CD4-positive, CD25-positive, alpha-beta regulatory T cell (primary cell): ENCODE measurements around the gene HMGCLL1. TPM values are rescaled to one million over a fixed set of nuclear protein-coding genes. Genes with fewer than 3 reads are reported as not detected.

Experiments
- ATAC-seq, 2 donors: fragments of 150-1000 bp; cut with Tn5 transposase; one replicate each; pipeline ENCODE4 v1.10.0; 2021; ENCODE audit warnings: low read depth in 2 of 2, moderate number of reproducible peaks in 2 of 2, moderate library complexity in 1 of 2
- DNase-seq, 3 donors: peaks; one replicate each; pipeline versions ENCODE4 v3.0.0 to v3.0.0-alpha.2; 2012 to 2022; ENCODE audit warnings: mixed read lengths in 1 of 3
- H3K27ac ChIP-seq: one replicate; pipeline ENCODE4 v1.7.0; 2013; ENCODE audit warnings: mild to moderate bottlenecking, low read length; ENCODE audit not compliant: insufficient read depth, poor library complexity, severe bottlenecking
- H3K27me3 ChIP-seq: one replicate; pipeline ENCODE4 v1.7.0; 2013; ENCODE audit warnings: low read length; ENCODE audit not compliant: control insufficient read depth, insufficient read depth
- H3K36me3 ChIP-seq: one replicate; pipeline ENCODE4 v1.7.0; 2013; ENCODE audit warnings: mild to moderate bottlenecking, low read length, moderate library complexity; ENCODE audit not compliant: control insufficient read depth, insufficient read depth
- H3K4me1 ChIP-seq: 2 replicates; pipeline ENCODE4 v1.7.0; 2013; ENCODE audit warnings: mild to moderate bottlenecking, low read length; ENCODE audit not compliant: insufficient read depth, control insufficient read depth, poor library complexity, severe bottlenecking
- H3K4me3 ChIP-seq: one replicate; pipeline ENCODE4 v1.7.0; 2013; ENCODE audit warnings: low read depth, mild to moderate bottlenecking, low read length, moderate library complexity
- H3K9me3 ChIP-seq, 2 experiments: 1 replicate in 1 of 2; 2 replicates in 1 of 2; pipeline ENCODE4 v1.7.0; 2013; ENCODE audit warnings: low read length in 2 of 2, mild to moderate bottlenecking in 1 of 2, moderate library complexity in 1 of 2; ENCODE audit not compliant: control insufficient read depth in 2 of 2
- H3K27ac Mint-ChIP-seq, 3 donors: one replicate each; pipeline ENCODE4 v1.8.0; 2020 to 2022; ENCODE audit warnings: mild to moderate bottlenecking in 3 of 3, mixed read lengths in 3 of 3, moderate library complexity in 2 of 3
- H3K27me3 Mint-ChIP-seq: one replicate; pipeline ENCODE4 v1.8.0; 2022; ENCODE audit warnings: mild to moderate bottlenecking, mixed read lengths
- H3K36me3 Mint-ChIP-seq: one replicate; pipeline ENCODE4 v1.8.0; 2020; ENCODE audit warnings: mixed read lengths
- H3K4me1 Mint-ChIP-seq, 4 donors: one replicate each; pipeline ENCODE4 v1.8.0; 2020 to 2022; ENCODE audit warnings: mixed read lengths in 4 of 4, mild to moderate bottlenecking in 1 of 4
- H3K4me3 Mint-ChIP-seq, 4 donors: one replicate each; pipeline ENCODE4 v1.8.0; 2020 to 2022; ENCODE audit warnings: mild to moderate bottlenecking in 4 of 4, mixed read lengths in 4 of 4, moderate library complexity in 3 of 4
- H3K9me3 Mint-ChIP-seq, 7 donors: one replicate each; pipeline ENCODE4 v1.8.0; 2020 to 2022; ENCODE audit warnings: mixed read lengths in 7 of 7, mild to moderate bottlenecking in 3 of 7, moderate library complexity in 2 of 7
- polyA plus RNA-seq, 4 donors: library from polyadenylated mRNA; unstranded; fragments of 300-500 nt; fragmentation: Illumina TruSeq; gene quantifications; one replicate each; pipeline ENCODE4 v1.2.3, GENCODE V29; 2021
- total RNA-seq: library from RNA; stranded (reverse); gene quantifications from one replicate; pipeline ENCODE4 v1.2.3, GENCODE V29; 2022

The HMGCLL1 gene
- total and polyA plus RNA-seq, 5 donors from 2014 or later: not detected

GRCh38 chr6:55530931-55531330 lies 48.1 kb downstream of the HMGCLL1 start:
- Mint-ChIP-seq H3K27ac (no peak overlapping the region), H3K36me3 (no peaks in the 10 kb centered on the region), H3K4me1 (no peaks in the 10 kb centered on the region), H3K27me3 (no peaks in the 10 kb centered on the region), H3K4me3 (no peak overlapping the region), H3K9me3 (peaks cover 0 to 7% (median 3%) of the 10 kb centered on the region in 7 donors)
- Histone ChIP-seq H3K36me3 (no peaks in the 10 kb centered on the region), H3K27me3 (no peaks in the 10 kb centered on the region), H3K4me1 (no peaks in the 10 kb centered on the region), H3K9me3 (no peaks in the 10 kb centered on the region), H3K27ac (no peak overlapping the region), H3K4me3 (no peak overlapping the region)
- ATAC-seq (no peak), DNase-seq (no peak)

GRCh38 chr6:55528624-55529023 lies 50.4 kb downstream of the HMGCLL1 start:
- no peak overlapping the region for H3K4me3 ChIP-seq
- peaks cover 0 to 6% (median 3%) of the 10 kb centered on the region in 7 donors for H3K9me3 Mint-ChIP-seq
- DNase-seq: no peak

GRCh38 chr6:55524441-55524840 lies 54.6 kb downstream of the HMGCLL1 start:
- Histone ChIP-seq H3K27ac (no peak overlapping the region), H3K36me3 (no peaks in the 10 kb centered on the region), H3K4me3 (no peak overlapping the region), H3K27me3 (no peaks in the 10 kb centered on the region), H3K4me1 (no peaks in the 10 kb centered on the region), H3K9me3 (no peaks in the 10 kb centered on the region)
- peaks cover 0 to 6% (median 4%) of the 10 kb centered on the region in 7 donors for H3K9me3 Mint-ChIP-seq
- DNase-seq: no peak
- H3K27me3 Mint-ChIP-seq: no peaks in the 10 kb centered on the region
- H3K36me3 Mint-ChIP-seq: no peaks in the 10 kb centered on the region
- no peak overlapping the region for H3K4me3 Mint-ChIP-seq
- ATAC-seq: no peak
- H3K4me1 Mint-ChIP-seq: no peaks in the 10 kb centered on the region
- H3K27ac Mint-ChIP-seq: no peak overlapping the region

More at GRCh38 chr6:55528624-55529023, 50.4 kb downstream of the HMGCLL1 start:
- Histone ChIP-seq H3K4me1 (no peaks in the 10 kb centered on the region), H3K27me3 (no peaks in the 10 kb centered on the region), H3K36me3 (no peaks in the 10 kb centered on the region), H3K9me3 (no peaks in the 10 kb centered on the region), H3K27ac (no peak overlapping the region)
- Mint-ChIP-seq H3K27ac (no peak overlapping the region), H3K36me3 (no peaks in the 10 kb centered on the region), H3K27me3 (no peaks in the 10 kb centered on the region), H3K4me3 (no peak overlapping the region), H3K4me1 (no peaks in the 10 kb centered on the region)
- ATAC-seq: no peak

- ATAC-seq (no peak), DNase-seq (no peak)
- Histone ChIP-seq H3K4me1 (no peaks in the 10 kb centered on the region), H3K27ac (no peak overlapping the region), H3K27me3 (no peaks in the 10 kb centered on the region), H3K4me3 (no peak overlapping the region), H3K9me3 (no peaks in the 10 kb centered on the region), H3K36me3 (no peaks in the 10 kb centered on the region)
- no peaks in the 10 kb centered on the region for H3K27me3 Mint-ChIP-seq
- H3K9me3 Mint-ChIP-seq: peaks cover 1 to 11% (median 5%) of the 10 kb centered on the region in 7 donors
- no peaks in the 10 kb centered on the region for H3K4me1 Mint-ChIP-seq
- H3K36me3 Mint-ChIP-seq: no peaks in the 10 kb centered on the region
- H3K4me3 Mint-ChIP-seq: no peak overlapping the region
- no peak overlapping the region for H3K27ac Mint-ChIP-seq
These were observed 60.4 kb downstream of the HMGCLL1 start for GRCh38 chr6:55518529-55519060.

GRCh38 chr6:55516736-55517135 lies 62.3 kb downstream of the HMGCLL1 start:
- Histone ChIP-seq H3K9me3 (no peaks in the 10 kb centered on the region), H3K4me3 (no peak overlapping the region), H3K4me1 (no peaks in the 10 kb centered on the region), H3K27me3 (no peaks in the 10 kb centered on the region), H3K36me3 (no peaks in the 10 kb centered on the region), H3K27ac (no peak overlapping the region)
- no peak for DNase-seq
- peaks cover 3 to 11% (median 5%) of the 10 kb centered on the region in 7 donors for H3K9me3 Mint-ChIP-seq
- no peak overlapping the region for H3K4me3 Mint-ChIP-seq
- H3K36me3 Mint-ChIP-seq: no peaks in the 10 kb centered on the region
- H3K27me3 Mint-ChIP-seq: no peaks in the 10 kb centered on the region
- H3K4me1 Mint-ChIP-seq: no peaks in the 10 kb centered on the region
- no peak overlapping the region for H3K27ac Mint-ChIP-seq
- ATAC-seq: no peak

GRCh38 chr6:55512904-55513303 lies 66.1 kb downstream of the HMGCLL1 start:
- H3K27ac Mint-ChIP-seq: no peak overlapping the region

GRCh38 chr6:55511122-55511800 lies 67.7 kb downstream of the HMGCLL1 start:
- no peaks in the 10 kb centered on the region for H3K27me3 ChIP-seq
- Mint-ChIP-seq H3K9me3 (peaks cover 0 to 13% (median 3%) of the 10 kb centered on the region in 7 donors), H3K4me3 (no peak overlapping the region), H3K27me3 (no peaks in the 10 kb centered on the region), H3K27ac (no peak overlapping the region), H3K4me1 (no peaks in the 10 kb centered on the region), H3K36me3 (no peaks in the 10 kb centered on the region)
- H3K4me3 ChIP-seq: no peak overlapping the region
- no peak for DNase-seq
- no peaks in the 10 kb centered on the region for H3K9me3 ChIP-seq
- H3K36me3 ChIP-seq: no peaks in the 10 kb centered on the region
- H3K4me1 ChIP-seq: no peaks in the 10 kb centered on the region
- ATAC-seq: no peak
- no peak overlapping the region for H3K27ac ChIP-seq

More at GRCh38 chr6:55512904-55513303, 66.1 kb downstream of the HMGCLL1 start:
- no peak overlapping the region for H3K27ac ChIP-seq
- no peaks in the 10 kb centered on the region for H3K4me1 ChIP-seq
- H3K9me3 ChIP-seq: no peaks in the 10 kb centered on the region
- H3K36me3 ChIP-seq: no peaks in the 10 kb centered on the region
- Mint-ChIP-seq H3K36me3 (no peaks in the 10 kb centered on the region), H3K4me3 (no peak overlapping the region), H3K4me1 (no peaks in the 10 kb centered on the region), H3K27me3 (no peaks in the 10 kb centered on the region), H3K9me3 (peaks cover 1 to 14% (median 3%) of the 10 kb centered on the region in 7 donors)
- H3K4me3 ChIP-seq: no peak overlapping the region
- H3K27me3 ChIP-seq: no peaks in the 10 kb centered on the region
- ATAC-seq: no peak
- no peak for DNase-seq

GRCh38 chr6:55499591-55499990 lies 79.4 kb downstream of the HMGCLL1 start:
- ATAC-seq (no peak), DNase-seq (no peak)
- no peaks in the 10 kb centered on the region for H3K27me3 ChIP-seq
- no peaks in the 10 kb centered on the region for H3K36me3 ChIP-seq
- no peaks in the 10 kb centered on the region for H3K4me1 Mint-ChIP-seq
- H3K9me3 Mint-ChIP-seq: peaks cover 1 to 12% (median 5%) of the 10 kb centered on the region in 7 donors
- no peaks in the 10 kb centered on the region for H3K9me3 ChIP-seq
- no peaks in the 10 kb centered on the region for H3K27me3 Mint-ChIP-seq
- no peak overlapping the region for H3K27ac ChIP-seq
- no peak overlapping the region for H3K4me3 Mint-ChIP-seq
- H3K36me3 Mint-ChIP-seq: no peaks in the 10 kb centered on the region
- no peak overlapping the region for H3K4me3 ChIP-seq
- no peaks in the 10 kb centered on the region for H3K4me1 ChIP-seq
- no peak overlapping the region for H3K27ac Mint-ChIP-seq
